NCI-H2227 (cell line): Measurements from ENCODE around the gene KNG1.
"Not testable (repeated sequence)": the region's sequence is repeated elsewhere in the genome, so short reads cannot be mapped to it uniquely, and the experiment has no call there.

ENCODE experiments used
- DNase-seq: peaks from one replicate; lab custom pipeline; 2025; ENCODE audit not compliant: unreplicated experiment; lab: John Stamatoyannopoulos, UW

KNG1 gene

GRCh38 chr3:186708983-186709679, 8.0 kb upstream of the KNG1 start:
- no peak for DNase-seq

- DNase-seq = not testable (repeated sequence)
Measured at GRCh38 chr3:186710694-186711093, 6.5 kb upstream of the KNG1 start.

GRCh38 chr3:186713499-186713898, 3.7 kb upstream of the KNG1 start:
- DNase-seq = no peak

- no peak for DNase-seq
Measured at GRCh38 chr3:186719945-186720739, 3.0 kb downstream of the KNG1 start.

GRCh38 chr3:186722457-186722856, 5.3 kb downstream of the KNG1 start:
- no peak for DNase-seq

- no peak for DNase-seq
Measured at GRCh38 chr3:186724911-186725310, 7.8 kb downstream of the KNG1 start.

GRCh38 chr3:186732169-186732766, 15.1 kb downstream of the KNG1 start:
- DNase-seq = no peak

GRCh38 chr3:186742618-186743380, 25.6 kb downstream of the KNG1 start:
- DNase-seq = no peak

GRCh38 chr3:186743666-186744065, 26.5 kb downstream of the KNG1 start:
- no peak for DNase-seq

- DNase-seq = no peak
Measured at GRCh38 chr3:186746008-186746407, 28.8 kb downstream of the KNG1 start.

- no peak for DNase-seq
Measured at GRCh38 chr3:186750316-186750715, 33.2 kb downstream of the KNG1 start.

- DNase-seq = no peak
Measured at GRCh38 chr3:186751480-186751879, 34.3 kb downstream of the KNG1 start.

- DNase-seq = no peak
Measured at GRCh38 chr3:186754006-186754405, 36.8 kb downstream of the KNG1 start.

- no peak for DNase-seq
Measured at GRCh38 chr3:186754871-186755270, 37.7 kb downstream of the KNG1 start.

- DNase-seq = no peak
Measured at GRCh38 chr3:186757214-186757613, 40.1 kb downstream of the KNG1 start.

- DNase-seq = no peak
Measured at GRCh38 chr3:186757686-186758220, 40.6 kb downstream of the KNG1 start.

- no peak for DNase-seq
Measured at GRCh38 chr3:186759231-186759930, 42.2 kb downstream of the KNG1 start.

GRCh38 chr3:186760141-186760833, 43.1 kb downstream of the KNG1 start:
- no peak for DNase-seq

GRCh38 chr3:186760897-186761447, 43.8 kb downstream of the KNG1 start:
- DNase-seq = no peak

GRCh38 chr3:186772281-186772694, 55.1 kb downstream of the KNG1 start:
- no peak for DNase-seq
